WERI-Rb-1 (cell line): ENCODE measurements around the gene ADAM8.

Experiments
- DNase-seq: peaks from one replicate; pipeline ENCODE4 v3.0.0-alpha.2; 2020
- H3K27ac ChIP-seq: fragments of 250-450 bp; sonication (Bioruptor Pico); 2 replicates; pipeline ENCODE4 v1.5.1; 2020; ENCODE audit warnings: mild to moderate bottlenecking, moderate library complexity
- H3K27me3 ChIP-seq: fragments of 250-450 bp; sonication (Bioruptor Pico); 2 replicates; pipeline ENCODE4 v1.5.1; 2021; ENCODE audit warnings: mild to moderate bottlenecking, low read depth, moderate library complexity; ENCODE audit not compliant: insufficient read depth, severe bottlenecking
- H3K36me3 ChIP-seq: fragments of 250-450 bp; sonication (Bioruptor Pico); 2 replicates; pipeline ENCODE4 v1.5.1; 2020; ENCODE audit warnings: mild to moderate bottlenecking, moderate library complexity
- H3K4me3 ChIP-seq: 2 replicates; pipeline ENCODE4 v1.5.1; 2011; ENCODE audit warnings: low read depth, mild to moderate bottlenecking, control low read depth, low read length
- H3K9me3 ChIP-seq: fragments of 250-450 bp; sonication (Bioruptor Pico); 2 replicates; pipeline ENCODE4 v1.5.1; 2021; ENCODE audit warnings: mild to moderate bottlenecking, moderate library complexity; ENCODE audit not compliant: severe bottlenecking
- CTCF ChIP-seq: IDR thresholded peaks from 2 replicates; pipeline ENCODE4 v1.5.1; 2011; ENCODE audit warnings: low read depth, mild to moderate bottlenecking, control low read depth, inconsistent platforms, low read length

ADAM8 gene

GRCh38 chr10:133243593-133243992, 33.1 kb downstream of the ADAM8 start:
- no peak overlapping the region for H3K4me3 ChIP-seq
- TF ChIP-seq CTCF: no peak
- H3K27me3 ChIP-seq: no peaks in the 10 kb centered on the region
- no peak for DNase-seq
- H3K9me3 ChIP-seq: no peaks in the 10 kb centered on the region
- no peaks in the 10 kb centered on the region for H3K36me3 ChIP-seq
- H3K27ac ChIP-seq: no peak overlapping the region

- TF ChIP-seq CTCF: no peak
- no peaks in the 10 kb centered on the region for H3K27me3 ChIP-seq
- no peaks in the 10 kb centered on the region for H3K9me3 ChIP-seq
- no peak overlapping the region for H3K4me3 ChIP-seq
- no peaks in the 10 kb centered on the region for H3K36me3 ChIP-seq
- DNase-seq: no peak
- no peak overlapping the region for H3K27ac ChIP-seq
Measured at GRCh38 chr10:133242611-133243356, 33.9 kb downstream of the ADAM8 start.

GRCh38 chr10:133241501-133242205, 35.0 kb downstream of the ADAM8 start:
- no peak for TF ChIP-seq CTCF
- DNase-seq: no peak
- H3K36me3 ChIP-seq: no peaks in the 10 kb centered on the region
- H3K4me3 ChIP-seq: no peak overlapping the region
- H3K27me3 ChIP-seq: peaks cover 8% of the 10 kb centered on the region
- H3K27ac ChIP-seq: no peak overlapping the region
- H3K9me3 ChIP-seq: no peaks in the 10 kb centered on the region

GRCh38 chr10:133239990-133240389, 36.7 kb downstream of the ADAM8 start:
- Histone ChIP-seq H3K27ac (no peak overlapping the region), H3K27me3 (peaks cover 12% of the 10 kb centered on the region), H3K36me3 (no peaks in the 10 kb centered on the region), H3K4me3 (no peak overlapping the region), H3K9me3 (no peaks in the 10 kb centered on the region)
- DNase-seq: no peak
- no peak for TF ChIP-seq CTCF

- no peak for TF ChIP-seq CTCF
Measured at GRCh38 chr10:133238466-133238804, 38.2 kb downstream of the ADAM8 start.

More at GRCh38 chr10:133238466-133238804, 38.2 kb downstream of the ADAM8 start:
- no peaks in the 10 kb centered on the region for H3K36me3 ChIP-seq
- no peaks in the 10 kb centered on the region for H3K9me3 ChIP-seq
- no peak overlapping the region for H3K4me3 ChIP-seq
- DNase-seq: no peak
- peaks cover 12% of the 10 kb centered on the region for H3K27me3 ChIP-seq
- no peak overlapping the region for H3K27ac ChIP-seq
